HG02642 (cell line): Measurements from ENCODE around the gene NR2C2AP.
"Not testable (repeated sequence)": the region's sequence is repeated elsewhere in the genome, so short reads cannot be mapped to it uniquely, and the experiment has no call there.

ENCODE experiments used
- ATAC-seq: cut with Tn5 transposase; IDR thresholded peaks from one replicate; pipeline ENCODE4 v1.9.1; 2021; ENCODE audit warnings: mild to moderate bottlenecking; ENCODE audit not compliant: unreplicated experiment, poor library complexity

NR2C2AP gene

GRCh38 chr19:19186742-19187141 is 16.5 kb downstream of the NR2C2AP start:
- no peak for ATAC-seq

- no peak for ATAC-seq
These were observed 17.1 kb downstream of the NR2C2AP start for GRCh38 chr19:19185853-19186740.

DNA sequence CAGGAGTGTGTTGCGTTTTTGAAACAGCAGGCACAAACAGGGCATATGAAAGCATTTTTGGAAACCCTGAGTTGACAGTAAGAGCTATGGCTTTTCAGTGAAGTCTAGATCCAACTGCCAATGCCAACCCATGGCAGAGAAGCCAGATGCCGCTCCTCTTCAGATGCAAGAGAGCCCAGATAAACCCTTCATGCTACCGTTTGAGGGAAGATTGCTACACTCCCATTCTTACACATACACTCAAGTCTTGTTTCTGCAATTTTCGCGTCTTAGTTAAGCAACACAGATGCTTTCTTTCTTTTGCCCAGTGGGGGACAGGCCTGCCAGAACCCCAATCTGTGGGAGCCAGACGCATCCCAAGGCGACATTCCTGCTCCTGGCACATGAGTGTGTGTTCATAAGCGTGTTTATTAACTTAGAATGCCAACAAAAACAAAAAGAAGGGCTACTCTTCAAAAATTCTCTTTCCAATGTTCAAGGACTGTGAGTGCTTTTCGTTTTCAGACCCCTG is 21.7 kb downstream of the NR2C2AP start:
- ATAC-seq = no peak

- no peak for ATAC-seq
These were observed 23.4 kb downstream of the NR2C2AP start for GRCh38 chr19:19179548-19180441.

DNA sequence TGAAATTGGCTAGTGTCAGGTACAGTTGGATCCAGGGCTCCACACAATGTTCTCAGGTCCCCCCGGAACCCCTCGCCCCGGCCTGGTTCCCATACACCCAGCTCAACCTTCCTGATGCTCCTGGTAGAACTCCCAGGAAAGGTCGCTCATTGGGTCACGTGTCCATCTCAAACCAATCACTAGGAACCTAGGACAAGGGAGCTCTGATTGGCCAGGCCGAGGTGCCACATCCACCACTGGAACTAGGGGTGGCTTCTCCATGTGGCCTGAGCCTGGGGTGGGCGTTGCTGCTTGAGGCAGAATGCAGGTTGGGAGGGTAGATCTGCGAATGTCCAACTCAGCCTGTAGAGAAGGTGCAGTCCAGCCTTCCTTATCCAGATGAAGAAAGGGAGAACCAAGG is 26.3 kb downstream of the NR2C2AP start:
- no peak for ATAC-seq

- ATAC-seq = not testable (repeated sequence)
These were observed 30.0 kb downstream of the NR2C2AP start for GRCh38 chr19:19173243-19173642.

DNA sequence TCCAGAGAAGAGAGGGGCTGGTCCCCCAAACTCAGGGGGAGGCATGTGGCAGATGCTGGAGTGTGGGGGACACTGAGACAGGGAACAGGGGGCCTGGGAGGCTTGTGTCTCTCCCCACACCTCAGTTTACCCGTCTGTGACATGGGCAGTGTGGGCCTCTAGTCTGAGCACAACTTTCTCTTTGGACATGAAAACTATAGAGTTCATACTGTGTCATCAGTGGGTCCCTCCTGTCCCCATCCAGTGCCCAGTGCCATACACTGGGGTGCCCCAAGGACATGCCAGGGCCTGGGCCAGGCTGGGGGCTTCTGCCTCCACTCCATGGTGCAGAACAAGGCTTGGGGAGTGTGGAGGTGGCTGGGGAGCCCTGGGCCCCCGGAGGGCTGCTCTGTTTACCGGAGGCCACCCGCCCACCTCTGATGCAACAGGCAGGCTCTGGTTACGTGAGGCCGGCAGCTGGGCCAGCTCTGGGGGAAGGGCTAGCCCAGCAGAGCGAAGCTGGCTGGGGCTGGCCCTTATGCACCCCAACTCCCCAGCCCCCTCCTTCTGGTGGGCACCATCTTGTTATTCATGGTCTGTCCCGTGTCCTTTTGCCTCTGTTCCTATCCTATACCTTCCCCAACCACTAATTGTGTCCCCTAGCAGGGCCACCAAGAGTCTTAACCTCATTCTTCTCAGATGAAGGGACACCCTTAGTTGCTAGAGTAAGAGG is 31.2 kb downstream of the NR2C2AP start:
- ATAC-seq = no peak

GRCh38 chr19:19170873-19171672 is 32.1 kb downstream of the NR2C2AP start:
- no peak for ATAC-seq

DNA sequence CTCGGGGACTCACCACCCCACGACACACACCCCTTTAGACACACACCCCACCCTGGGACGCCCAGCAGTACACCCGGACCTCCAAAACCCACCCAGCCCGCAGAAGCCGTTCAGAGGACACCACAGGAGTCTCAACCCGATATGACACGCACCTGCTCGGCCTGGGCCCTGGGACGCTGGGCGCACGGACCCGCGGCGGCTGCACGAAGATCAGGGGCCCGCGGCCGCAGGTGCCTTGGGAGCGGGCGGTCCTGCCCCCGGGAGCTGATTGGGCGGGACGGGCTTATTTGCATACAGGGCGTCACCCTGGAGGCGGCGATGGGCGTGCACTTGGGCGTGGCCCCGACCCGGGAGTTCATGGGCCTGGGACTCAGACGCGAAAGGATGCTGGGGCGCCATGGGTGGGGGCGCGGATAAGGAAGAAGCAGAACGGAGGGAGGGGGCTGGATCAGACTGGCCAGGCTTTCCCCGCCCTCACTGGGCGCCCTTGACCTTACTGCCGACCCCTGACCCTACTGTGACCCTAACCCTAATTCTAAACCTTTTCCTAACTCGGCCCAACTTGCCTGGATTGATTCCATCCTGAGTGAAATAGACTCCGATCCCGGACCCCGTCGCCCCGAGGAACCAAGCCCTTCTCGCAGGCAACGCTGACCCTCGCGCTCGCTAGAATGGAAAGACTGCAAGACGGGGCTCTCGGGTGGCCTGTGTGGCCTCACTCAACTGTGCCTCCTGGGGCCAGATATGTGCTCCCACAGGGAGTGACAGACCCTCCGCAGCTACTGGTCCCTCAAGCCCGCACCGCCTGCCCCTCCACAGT is 33.0 kb downstream of the NR2C2AP start, which contains the start of gene MEF2B:
Gene MEF2B (minus strand): TSS at position 211 of the 820 bp plus-strand sequence. CDS start 19,528 bp downstream, outside the sequence.
- peak; percentile 92 for ATAC-seq

- ATAC-seq = no peak
These were observed 33.8 kb downstream of the NR2C2AP start for GRCh38 chr19:19169236-19170052.

- ATAC-seq = no peak
These were observed 35.6 kb downstream of the NR2C2AP start for GRCh38 chr19:19167612-19168011.

GRCh38 chr19:19165396-19165795 is 37.8 kb downstream of the NR2C2AP start:
- ATAC-seq = no peak

DNA sequence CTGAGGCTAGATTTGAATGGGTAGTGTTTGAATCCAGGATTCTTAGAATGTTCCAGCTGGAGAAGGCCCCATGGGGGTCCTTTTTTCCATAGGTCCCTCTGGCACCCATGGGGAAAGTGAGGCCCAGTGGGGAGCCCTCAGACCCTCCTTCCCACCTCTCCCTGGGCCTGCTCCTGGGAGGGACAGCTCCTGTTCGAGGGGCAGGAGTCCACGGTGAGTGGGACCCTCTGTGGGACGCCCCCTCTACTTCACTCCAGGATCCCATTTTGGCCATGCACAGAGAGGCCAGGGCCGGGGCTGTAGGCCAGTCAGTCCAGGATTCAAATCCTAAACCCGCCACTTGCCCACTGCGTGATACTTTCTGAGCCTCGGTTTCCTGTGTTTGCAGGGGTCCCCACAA is 40.7 kb downstream of the NR2C2AP start:
- ATAC-seq = no peak

DNA sequence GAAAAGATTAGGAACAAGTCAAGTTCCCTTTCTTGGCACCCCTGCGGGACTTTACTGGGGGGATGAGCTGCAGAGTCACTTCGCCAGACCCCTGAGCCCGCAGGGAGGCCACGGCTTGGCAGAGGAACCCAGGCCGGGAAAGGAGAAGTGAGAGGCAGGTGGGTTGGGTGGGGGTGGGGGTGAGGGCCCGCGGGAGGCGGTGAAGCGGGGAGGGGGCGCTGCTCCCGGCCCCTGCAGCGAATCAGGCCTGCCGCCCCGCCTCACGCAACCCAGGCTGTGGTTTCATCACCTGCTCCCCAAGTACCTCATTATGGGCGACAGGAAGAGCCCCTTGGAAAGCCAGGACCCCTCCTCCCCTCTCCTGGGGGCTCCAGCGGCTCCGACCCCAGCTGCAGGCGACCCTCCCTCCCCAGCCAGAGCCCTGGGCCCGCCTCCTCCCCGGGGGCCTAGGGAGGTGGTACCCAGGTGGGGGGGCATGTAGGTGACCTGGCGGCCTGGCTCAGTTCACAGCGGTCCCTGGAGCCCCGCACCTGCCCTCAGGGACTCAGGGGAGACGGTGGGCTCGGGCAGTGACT is 42.7 kb downstream of the NR2C2AP start:
- peak; percentile 46 for ATAC-seq

DNA sequence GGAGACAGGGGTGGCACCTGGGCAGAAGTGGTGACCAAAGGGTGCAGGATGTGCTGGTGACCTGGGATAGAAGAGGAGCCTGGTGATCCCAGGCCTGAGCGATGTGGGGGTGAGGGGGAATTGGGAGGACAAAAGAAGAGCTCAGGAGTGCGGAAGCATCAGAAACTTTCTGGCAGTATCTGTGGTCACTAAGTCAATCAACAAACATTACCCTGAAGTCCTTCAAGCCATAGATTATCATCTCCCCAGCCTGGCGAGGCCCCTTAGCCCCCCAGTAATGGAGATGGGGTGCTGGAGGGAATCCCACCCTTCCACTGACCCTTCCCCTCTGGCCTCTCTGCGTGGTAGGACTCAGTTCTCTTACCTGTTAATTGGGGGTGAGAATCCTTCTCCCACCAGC is 43.7 kb downstream of the NR2C2AP start:
- ATAC-seq = no peak

GRCh38 chr19:19157808-19158207 is 45.4 kb downstream of the NR2C2AP start:
- no peak for ATAC-seq

DNA sequence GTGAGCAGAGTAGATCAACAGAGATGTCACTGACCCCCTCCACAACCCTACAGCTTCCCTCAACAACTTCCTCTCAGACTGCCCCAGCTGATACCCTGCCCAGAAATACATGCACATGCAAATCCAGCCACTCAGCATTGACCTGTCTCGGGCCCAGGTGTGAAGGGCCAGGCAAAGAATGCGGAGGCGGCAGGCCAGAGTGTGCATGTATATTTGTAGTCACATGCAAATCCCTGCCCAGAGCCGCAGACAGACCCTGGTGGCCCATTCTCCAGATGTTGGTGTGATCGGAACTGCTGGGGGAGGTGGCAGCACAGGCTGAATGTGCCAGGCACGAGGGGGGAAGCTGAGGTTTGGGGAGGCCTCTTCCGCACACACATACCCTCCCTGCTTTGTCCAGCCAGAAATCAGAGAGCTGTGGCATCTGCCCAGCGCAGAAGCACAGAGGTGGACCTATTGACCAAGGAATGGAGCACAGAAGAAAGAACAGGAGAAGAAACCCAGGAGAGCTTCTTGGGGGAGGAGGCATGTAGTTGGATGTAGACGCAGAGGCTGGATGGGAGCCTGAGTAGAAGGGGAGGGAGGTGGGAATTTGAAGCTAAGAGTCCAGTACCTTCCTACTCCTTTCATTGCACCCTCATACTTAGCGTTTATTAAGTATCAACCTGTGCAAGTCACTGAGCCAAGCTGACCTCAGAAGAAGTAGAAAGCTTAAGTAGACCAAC is 47.6 kb downstream of the NR2C2AP start:
- ATAC-seq = peak; percentile 72
